SH-SY5Y (cell line): Measurements from ENCODE around the gene MICAL3.

Experiments used
- GATA2 ChIP-seq: IDR thresholded peaks from 2 replicates; pipeline ENCODE4 v1.6.1; 2011; ENCODE audit warnings: mild to moderate bottlenecking, low read depth, low read length
- GATA3 ChIP-seq: IDR thresholded peaks from 2 replicates; pipeline ENCODE4 v1.6.1; 2011; ENCODE audit warnings: low read depth, mild to moderate bottlenecking, low read length, moderate library complexity

DNA sequence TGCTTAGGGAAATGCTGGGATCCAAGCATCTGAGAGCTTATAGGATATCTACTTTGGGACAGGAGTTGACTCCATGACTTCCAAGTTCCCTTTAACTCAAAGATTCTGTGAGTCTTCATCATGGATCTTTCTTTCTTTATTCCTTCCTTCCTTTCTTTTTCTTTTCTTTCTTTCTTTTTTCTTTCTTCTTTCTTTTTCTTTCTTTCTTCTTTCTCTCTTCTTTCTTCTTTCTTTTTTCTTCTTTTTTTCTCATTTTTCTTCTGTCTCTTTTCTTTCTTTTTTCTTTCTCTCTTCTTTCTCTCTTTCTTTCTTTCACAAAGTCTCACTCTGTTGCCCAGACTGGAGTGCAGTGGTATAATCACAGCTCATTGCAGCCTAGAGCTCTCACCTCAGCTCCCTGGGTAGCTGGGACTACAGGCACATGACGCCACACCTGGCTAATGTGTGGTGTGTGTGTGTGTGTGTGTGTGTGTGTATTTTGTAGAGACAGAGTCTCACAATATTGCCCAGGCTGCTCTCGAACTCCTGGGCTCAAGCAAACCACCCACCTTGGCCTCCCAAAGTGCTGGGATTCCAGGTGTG, 5.4 kb upstream of the MICAL3 start:
- no peak for TF ChIP-seq GATA2
- no peak for TF ChIP-seq GATA3
